ENCODE measurements around the gene DDX6.
"Not testable (repeated sequence)": the region's sequence is repeated elsewhere in the genome, so short reads cannot be mapped to it uniquely, and the experiment has no call there.

DDX6 gene

GRCh38 chr11:118740892-118741291 is 50.1 kb downstream of the DDX6 start:
- no peak for DNase-seq (ENCODE audit: low spot score)

GRCh38 chr11:118735203-118735602 is 55.8 kb downstream of the DDX6 start:
- no peak for DNase-seq (ENCODE audit: low spot score)

GRCh38 chr11:118734031-118734430 is 56.9 kb downstream of the DDX6 start:
- DNase-seq (ENCODE audit: low spot score) = no peak

- not testable (repeated sequence) for DNase-seq (ENCODE audit: low spot score)
These were observed 61.2 kb downstream of the DDX6 start for GRCh38 chr11:118729753-118730152.

GRCh38 chr11:118728112-118728511 is 62.9 kb downstream of the DDX6 start:
- DNase-seq (ENCODE audit: low spot score) = not testable (repeated sequence)

- not testable (repeated sequence) for DNase-seq (ENCODE audit: low spot score)
These were observed 63.3 kb downstream of the DDX6 start for GRCh38 chr11:118727721-118728066.

- not testable (repeated sequence) for DNase-seq (ENCODE audit: low spot score)
These were observed 63.8 kb downstream of the DDX6 start for GRCh38 chr11:118727001-118727720.

- not testable (repeated sequence) for DNase-seq (ENCODE audit: low spot score)
These were observed 69.4 kb downstream of the DDX6 start for GRCh38 chr11:118721478-118722015.

- DNase-seq (ENCODE audit: low spot score) = not testable (repeated sequence)
These were observed 70.2 kb downstream of the DDX6 start for GRCh38 chr11:118720740-118721139.

GRCh38 chr11:118720078-118720477 is 70.9 kb downstream of the DDX6 start:
- DNase-seq (ENCODE audit: low spot score) = not testable (repeated sequence)

- DNase-seq (ENCODE audit: low spot score) = not testable (repeated sequence)
These were observed 72.4 kb downstream of the DDX6 start for GRCh38 chr11:118718562-118718961.

GRCh38 chr11:118717733-118718132 is 73.2 kb downstream of the DDX6 start:
- DNase-seq (ENCODE audit: low spot score) = not testable (repeated sequence)

- DNase-seq (ENCODE audit: low spot score) = not testable (repeated sequence)
These were observed 73.7 kb downstream of the DDX6 start for GRCh38 chr11:118717221-118717620.

GRCh38 chr11:118715837-118716260 is 75.1 kb downstream of the DDX6 start:
- no peak for DNase-seq (ENCODE audit: low spot score)

GRCh38 chr11:118715245-118715831 is 75.6 kb downstream of the DDX6 start:
- DNase-seq (ENCODE audit: low spot score) = no peak

GRCh38 chr11:118714816-118715215 is 76.1 kb downstream of the DDX6 start:
- DNase-seq (ENCODE audit: low spot score) = no peak

GRCh38 chr11:118714416-118714815 is 76.5 kb downstream of the DDX6 start:
- not testable (repeated sequence) for DNase-seq (ENCODE audit: low spot score)

- DNase-seq (ENCODE audit: low spot score) = no peak
These were observed 82.7 kb downstream of the DDX6 start for GRCh38 chr11:118708296-118708695.

GRCh38 chr11:118706546-118706825 is 84.5 kb downstream of the DDX6 start:
- no peak for DNase-seq (ENCODE audit: low spot score)

GRCh38 chr11:118705791-118706545 is 85.0 kb downstream of the DDX6 start:
- DNase-seq (ENCODE audit: low spot score) = no peak

- peak; percentile 25 for DNase-seq (ENCODE audit: low spot score)
These were observed 85.7 kb downstream of the DDX6 start for GRCh38 chr11:118705111-118705741.

GRCh38 chr11:118703563-118704106 is 87.3 kb downstream of the DDX6 start:
- DNase-seq (ENCODE audit: low spot score) = no peak

Data from germinal center (tissue), 1 donor.